ENCODE measurements around the gene ZNF134. TPM values are rescaled to one million over a fixed set of nuclear protein-coding genes. Genes with fewer than 3 reads are reported as not detected.

Gene ZNF134
- total and polyA plus RNA-seq, 9 of the 15 experiments (the other 6 are each of a cell fraction or from before 2014, with no cell fraction given) = 1.3 to 10.0 (median 5.7) TPM

DNA sequence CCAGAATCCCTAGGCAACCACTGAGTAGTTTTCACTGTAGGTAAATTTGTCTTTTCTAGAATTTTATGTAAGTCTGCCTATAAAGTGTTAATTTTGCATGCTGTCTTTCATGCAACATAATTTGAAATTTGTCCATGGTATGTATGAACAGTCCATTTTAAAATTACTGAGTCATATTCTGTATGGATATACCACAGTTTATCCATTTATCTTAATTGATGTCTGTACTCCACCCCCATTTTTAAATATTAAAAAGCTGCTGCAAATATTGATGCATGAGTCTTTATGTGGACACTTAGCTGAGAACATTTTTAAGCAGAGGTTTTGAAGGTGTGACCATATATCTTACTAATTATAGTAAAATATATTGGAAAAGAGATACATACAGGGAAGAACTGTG, 9.0 kb downstream of the ZNF134 start:
- Histone ChIP-seq H3K9me1 (ENCODE audit: control insufficient read depth, insufficient read depth, low read length) (no peaks in the 10 kb centered on the region), H4K20me1 (replicated peaks; ENCODE audit: control insufficient read depth, insufficient read depth, low read length) (no peaks in the 10 kb centered on the region), H3K4me1 (replicated peaks in 1 of 2; ENCODE audit: control insufficient read depth in 2 of 2, insufficient read depth in 2 of 2, low read length in 2 of 2) (no peaks in the 10 kb centered on the region), H3K79me2 (ENCODE audit: control insufficient read depth, insufficient read depth, low read length) (peaks cover 6% of the 10 kb centered on the region; the same call in 1 of the 3 replicates), H3K36me3 (ENCODE audit: control insufficient read depth, insufficient read depth, low read length) (peaks cover 44% of the 10 kb centered on the region), H3K4me3 (no peak overlapping the region), H3K9me3 (replicated peaks; ENCODE audit: control insufficient read depth, insufficient read depth, low read depth, low read length) (peaks cover 35% of the 10 kb centered on the region), H3K4me2 (ENCODE audit: insufficient read depth, low read length) (no peak overlapping the region), H3K27ac (ENCODE audit: extremely low read depth, low read depth, low read length) (no peak overlapping the region), H3K9ac (ENCODE audit: insufficient read depth in 1 of 2, low read depth in 2 of 2, low read length in 2 of 2) (no peak overlapping the region), H2AFZ (ENCODE audit: low read depth, low read length) (no peak overlapping the region), H3K27me3 (ENCODE audit: control insufficient read depth in 2 of 2, insufficient read depth in 2 of 2, low read length in 2 of 2) (no peaks in the 10 kb centered on the region)
- DNase-seq (ENCODE audit: extremely low read depth in 1 of 4, low spot score in 3 of 4) = no peak
- no peak for TF ChIP-seq NCOA1 (IDR thresholded peaks at IDR 0.05; ENCODE audit: low read depth)
- TF ChIP-seq LCOR (CRISPR knock-in tag; IDR thresholded peaks at IDR 0.05) = no peak
- TF ChIP-seq ZNF197 (CRISPR knock-in tag; IDR thresholded peaks at IDR 0.05; ENCODE audit: low read depth) = no peak
- TF ChIP-seq, protein P1, sequence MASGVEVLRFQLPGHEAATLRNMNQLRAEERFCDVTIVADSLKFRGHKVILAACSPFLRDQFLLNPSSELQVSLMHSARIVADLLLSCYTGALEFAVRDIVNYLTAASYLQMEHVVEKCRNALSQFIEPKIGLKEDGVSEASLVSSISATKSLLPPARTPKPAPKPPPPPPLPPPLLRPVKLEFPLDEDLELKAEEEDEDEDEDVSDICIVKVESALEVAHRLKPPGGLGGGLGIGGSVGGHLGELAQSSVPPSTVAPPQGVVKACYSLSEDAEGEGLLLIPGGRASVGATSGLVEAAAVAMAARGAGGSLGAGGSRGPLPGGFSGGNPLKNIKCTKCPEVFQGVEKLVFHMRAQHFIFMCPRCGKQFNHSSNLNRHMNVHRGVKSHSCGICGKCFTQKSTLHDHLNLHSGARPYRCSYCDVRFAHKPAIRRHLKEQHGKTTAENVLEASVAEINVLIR (CRISPR knock-in tag; IDR thresholded peaks at IDR 0.05) = no peak
- TF ChIP-seq, protein P2, sequence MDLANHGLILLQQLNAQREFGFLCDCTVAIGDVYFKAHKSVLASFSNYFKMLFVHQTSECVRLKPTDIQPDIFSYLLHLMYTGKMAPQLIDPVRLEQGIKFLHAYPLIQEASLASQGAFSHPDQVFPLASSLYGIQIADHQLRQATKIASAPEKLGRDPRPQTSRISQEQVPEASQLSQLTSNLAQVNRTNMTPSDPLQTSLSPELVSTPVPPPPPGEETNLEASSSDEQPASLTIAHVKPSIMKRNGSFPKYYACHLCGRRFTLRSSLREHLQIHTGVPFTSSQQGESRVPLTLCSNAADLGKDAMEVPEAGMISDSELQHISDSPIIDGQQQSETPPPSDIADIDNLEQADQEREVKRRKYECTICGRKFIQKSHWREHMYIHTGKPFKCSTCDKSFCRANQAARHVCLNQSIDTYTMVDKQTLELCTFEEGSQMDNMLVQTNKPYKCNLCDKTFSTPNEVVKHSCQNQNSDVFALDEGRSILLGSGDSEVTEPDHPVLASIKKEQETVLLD (IDR thresholded peaks at IDR 0.05) = no peak
- no peak for TF ChIP-seq CCAR2 (IDR thresholded peaks at IDR 0.05; ENCODE audit: low read depth, low read length)
- no peak for TF ChIP-seq ZKSCAN3 (CRISPR knock-in tag; IDR thresholded peaks at IDR 0.05)
- no peak for TF ChIP-seq NR2C1 (IDR thresholded peaks at IDR 0.05)
- TF ChIP-seq NR2C1 (tag; IDR thresholded peaks at IDR 0.05) = no peak
- TF ChIP-seq SMARCB1 (IDR thresholded peaks at IDR 0.05; ENCODE audit: insufficient read length, low read depth) = no peak
- no peak for TF ChIP-seq POLR2H (tag; IDR thresholded peaks at IDR 0.05; ENCODE audit: low read depth)
- intact Hi-C loops (cut with micrococcal nuclease) = no loop called here
- no peak for ATAC-seq
- FAIRE-seq = no peak
- BruUV-seq (replicated peaks) = no TSS peak
- ChIA-PET POLR2A (no interaction called here), CTCF (ENCODE audit: low intra/inter-chr PET ratio) (interaction anchor here (0.7 kb wide), 1 partner anchor 316 kb away, joined by 3 read pairs; no protein-coding TSS in a partner anchor)
- in situ Hi-C loops (cut with MboI) = no loop called here
